ENCODE results near the gene PGLYRP2. TPM values are rescaled to one million over a fixed set of nuclear protein-coding genes. Genes with fewer than 3 reads are reported as not detected.

PGLYRP2 gene, protein sequence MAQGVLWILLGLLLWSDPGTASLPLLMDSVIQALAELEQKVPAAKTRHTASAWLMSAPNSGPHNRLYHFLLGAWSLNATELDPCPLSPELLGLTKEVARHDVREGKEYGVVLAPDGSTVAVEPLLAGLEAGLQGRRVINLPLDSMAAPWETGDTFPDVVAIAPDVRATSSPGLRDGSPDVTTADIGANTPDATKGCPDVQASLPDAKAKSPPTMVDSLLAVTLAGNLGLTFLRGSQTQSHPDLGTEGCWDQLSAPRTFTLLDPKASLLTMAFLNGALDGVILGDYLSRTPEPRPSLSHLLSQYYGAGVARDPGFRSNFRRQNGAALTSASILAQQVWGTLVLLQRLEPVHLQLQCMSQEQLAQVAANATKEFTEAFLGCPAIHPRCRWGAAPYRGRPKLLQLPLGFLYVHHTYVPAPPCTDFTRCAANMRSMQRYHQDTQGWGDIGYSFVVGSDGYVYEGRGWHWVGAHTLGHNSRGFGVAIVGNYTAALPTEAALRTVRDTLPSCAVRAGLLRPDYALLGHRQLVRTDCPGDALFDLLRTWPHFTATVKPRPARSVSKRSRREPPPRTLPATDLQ
- under 1 TPM in 2 of 3 donors, not detected in 1; 0.21 to 0.28 TPM for total RNA-seq
- 0.09 TPM for total RNA-seq (2013)

DNA sequence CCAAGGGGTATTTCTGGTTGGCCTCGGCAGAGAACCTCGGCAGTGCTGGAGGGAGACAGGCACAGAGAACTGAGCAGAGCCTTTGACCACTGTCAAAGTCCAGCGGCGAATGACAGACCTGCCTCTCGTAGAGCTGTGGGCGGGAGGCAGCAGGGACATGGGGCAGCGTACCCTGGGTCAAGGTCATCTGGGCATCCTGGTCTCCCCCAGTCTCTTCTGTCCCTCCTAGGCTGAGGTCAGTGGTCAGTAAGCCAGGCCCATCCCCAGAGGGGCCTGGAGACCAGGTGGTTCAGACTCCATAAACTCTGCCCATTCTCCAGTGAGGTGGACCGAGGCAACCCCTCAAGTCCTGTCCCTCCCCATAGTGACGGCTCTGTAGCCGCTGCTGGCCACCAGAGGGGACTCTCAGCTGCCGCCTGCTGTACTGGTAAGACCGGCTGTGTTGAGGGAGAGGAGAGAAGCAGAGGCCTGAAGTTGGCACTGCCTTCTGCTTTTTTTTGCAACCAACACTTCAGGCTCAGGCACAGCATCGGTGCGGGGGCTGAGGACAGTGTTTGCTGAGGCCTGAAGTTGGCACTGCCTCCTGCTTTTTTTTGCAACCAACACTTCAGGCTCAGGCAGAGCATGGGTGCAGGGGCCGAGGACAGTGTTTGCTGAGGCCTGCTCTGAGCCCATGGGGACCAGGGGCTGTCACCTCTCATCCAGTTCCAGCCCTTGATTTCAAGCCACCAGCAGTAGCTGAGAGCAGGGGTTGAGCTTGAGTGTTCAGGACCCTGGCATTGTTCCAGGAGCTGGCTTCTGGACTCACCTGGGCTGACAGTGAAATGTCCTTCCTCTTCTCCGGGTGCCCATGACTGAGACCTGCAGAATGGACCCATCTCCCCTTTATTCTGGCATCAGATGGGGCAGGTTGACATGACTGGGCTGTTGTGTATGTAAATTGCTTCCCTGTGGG, at the start of gene PGLYRP2:
Gene PGLYRP2 (minus strand): TSS at position 111 of the 955 bp plus-strand sequence. CDS start 130 bp downstream, outside the sequence.
- Histone ChIP-seq H3K27me3 (ENCODE audit: control insufficient read depth, insufficient read depth, low read length) (no peaks in the 10 kb centered on the region), H3K9me3 (ENCODE audit: control insufficient read depth, insufficient read depth, low read length) (no peaks in the 10 kb centered on the region), H3K27ac (ENCODE audit: low read length) (no peak within 1 kb of the TSS), H3K36me3 (ENCODE audit: control insufficient read depth, insufficient read depth, low read length) (no peaks in the 10 kb centered on the region), H3K4me1 (ENCODE audit: control insufficient read depth, insufficient read depth, low read length) (peaks cover 19% of the 10 kb centered on the region), H3K4me3 (ENCODE audit: low read length) (no peak within 1 kb of the TSS)
- Mint-ChIP-seq H3K4me3 (no peak within 1 kb of the TSS), H3K4me1 (peaks cover 11 to 22% of the 10 kb centered on the region in 2 donors), H3K9me3 (no peaks in the 10 kb centered on the region), H3K27ac (no peak within 1 kb of the TSS), H3K27me3 (ENCODE audit: low read depth in 2 of 2) (no peaks in the 10 kb centered on the region), H3K36me3 (no peaks in the 10 kb centered on the region)
- intact Hi-C loops (cut with micrococcal nuclease) = loop anchor here (1.0 kb wide), 1 partner anchor 77 kb away; no protein-coding TSS in a partner anchor
- DNase-seq (peak in 1 of 2 donors; percentile 30), ATAC-seq (peak in 2 of 3 donors; percentile 49 to 54)
- 68% methylated on average over 16 of the region's 16 CpGs for WGBS (ENCODE audit: insufficient coverage)
- TF ChIP-seq CTCF (IDR thresholded peaks at IDR 0.05) = no peak

DNA sequence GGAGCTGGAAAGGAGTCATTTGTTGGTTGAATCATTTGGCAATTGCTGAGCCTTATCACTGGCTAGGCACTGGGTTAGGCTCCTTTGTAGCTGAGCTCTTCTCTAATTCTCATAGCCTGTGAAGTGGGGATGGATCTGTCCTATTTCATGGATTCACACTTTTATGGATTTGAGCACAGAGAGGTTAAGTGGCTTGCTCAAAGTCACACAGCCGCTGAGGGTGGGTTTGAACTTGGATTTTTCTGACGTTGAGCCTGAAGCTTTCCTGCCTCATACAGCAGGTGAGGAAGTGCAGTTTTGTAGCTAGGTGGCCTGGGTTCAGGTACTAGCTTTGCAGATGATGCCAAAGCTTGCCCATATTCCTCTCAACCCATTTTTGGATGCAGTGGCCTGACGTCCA, 48.4 kb upstream of the PGLYRP2 start:
- Histone ChIP-seq H3K4me3 (ENCODE audit: low read length) (no peak overlapping the region), H3K9me3 (ENCODE audit: control insufficient read depth, insufficient read depth, low read length) (peaks cover 4% of the 10 kb centered on the region), H3K36me3 (ENCODE audit: control insufficient read depth, insufficient read depth, low read length) (no peaks in the 10 kb centered on the region), H3K4me1 (ENCODE audit: control insufficient read depth, insufficient read depth, low read length) (peaks cover under 1% of the 10 kb centered on the region), H3K27ac (ENCODE audit: low read length) (no peak overlapping the region), H3K27me3 (ENCODE audit: control insufficient read depth, insufficient read depth, low read length) (no peaks in the 10 kb centered on the region)
- Mint-ChIP-seq H3K27me3 (ENCODE audit: low read depth in 2 of 2) (no peaks in the 10 kb centered on the region), H3K9me3 (no peaks in the 10 kb centered on the region), H3K4me1 (peaks cover under 1 to 3% of the 10 kb centered on the region in 2 donors), H3K36me3 (no peaks in the 10 kb centered on the region), H3K27ac (no peak overlapping the region), H3K4me3 (no peak overlapping the region)
- TF ChIP-seq CTCF (IDR thresholded peaks at IDR 0.05) = no peak
- ATAC-seq (no peak), DNase-seq (no peak)
- intact Hi-C loops (cut with micrococcal nuclease) = no loop called here
- 81% methylated on average over 3 of the region's 3 CpGs for WGBS (ENCODE audit: insufficient coverage)

DNA sequence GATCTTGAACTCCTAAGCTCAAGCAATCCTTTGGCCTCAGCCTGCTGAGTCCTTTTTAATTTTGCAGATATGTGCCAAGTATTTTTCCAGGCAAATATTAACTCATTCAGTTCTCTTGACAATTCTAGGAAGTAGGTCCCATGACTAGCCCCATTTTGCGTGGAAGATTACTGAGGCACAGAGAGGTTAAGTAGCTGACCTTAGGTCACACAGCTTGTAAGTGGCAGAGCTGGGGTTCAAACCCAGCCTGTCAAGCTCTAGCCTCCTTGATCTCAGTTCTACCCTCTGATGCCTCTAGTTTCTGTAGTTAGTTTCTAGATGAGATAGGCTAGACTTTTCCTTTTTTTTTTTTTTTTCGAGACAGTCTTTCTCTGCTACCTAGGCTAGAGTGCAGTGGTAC, 47.1 kb upstream of the PGLYRP2 start:
- TF ChIP-seq CTCF (IDR thresholded peaks at IDR 0.05) = no peak
- no peaks in the 10 kb centered on the region for H3K36me3 Mint-ChIP-seq
- Histone ChIP-seq H3K4me3 (ENCODE audit: low read length) (no peak overlapping the region), H3K27ac (ENCODE audit: low read length) (no peak overlapping the region), H3K27me3 (ENCODE audit: control insufficient read depth, insufficient read depth, low read length) (no peaks in the 10 kb centered on the region), H3K4me1 (ENCODE audit: control insufficient read depth, insufficient read depth, low read length) (no peaks in the 10 kb centered on the region), H3K9me3 (ENCODE audit: control insufficient read depth, insufficient read depth, low read length) (peaks cover 4% of the 10 kb centered on the region), H3K36me3 (ENCODE audit: control insufficient read depth, insufficient read depth, low read length) (no peaks in the 10 kb centered on the region)
- DNase-seq (no peak), ATAC-seq (no peak)
- no peaks in the 10 kb centered on the region for H3K27me3 Mint-ChIP-seq (ENCODE audit: low read depth in 2 of 2)
- no peaks in the 10 kb centered on the region for H3K9me3 Mint-ChIP-seq
- 95% methylated on average over 1 of the region's 2 CpGs for WGBS (ENCODE audit: insufficient coverage)
- H3K4me1 Mint-ChIP-seq = no peaks in the 10 kb centered on the region
- H3K27ac Mint-ChIP-seq = no peak overlapping the region
- H3K4me3 Mint-ChIP-seq = no peak overlapping the region
- intact Hi-C loops (cut with micrococcal nuclease) = no loop called here
